Nephron progenitor cell (in vitro differentiated cells): ENCODE measurements around the gene AK3.
A peak's percentile ranks its signal among the peaks of the same experiment; 100 is the strongest.

ENCODE experiments used
- DNase-seq: peaks from one replicate; pipeline ENCODE4 v3.0.0; 2021
- H3K27ac Mint-ChIP-seq: 2 replicates; pipeline ENCODE4 v1.8.0; 2021; ENCODE audit warnings: mild to moderate bottlenecking, moderate library complexity, mixed read lengths
- H3K27me3 Mint-ChIP-seq: 2 replicates; pipeline ENCODE4 v1.8.0; 2021; ENCODE audit warnings: mild to moderate bottlenecking, low read depth, mixed read lengths; ENCODE audit not compliant: poor library complexity
- H3K36me3 Mint-ChIP-seq: 2 replicates; pipeline ENCODE4 v1.8.0; 2021; ENCODE audit warnings: low read depth, mixed read lengths
- H3K4me1 Mint-ChIP-seq: 2 replicates; pipeline ENCODE4 v1.8.0; 2021; ENCODE audit warnings: mixed read lengths
- H3K4me3 Mint-ChIP-seq: 2 replicates; pipeline ENCODE4 v1.8.0; 2021; ENCODE audit warnings: mild to moderate bottlenecking, moderate library complexity, mixed read lengths
- H3K9me3 Mint-ChIP-seq: 2 replicates; pipeline ENCODE4 v1.8.0; 2021; ENCODE audit warnings: mild to moderate bottlenecking, moderate library complexity, mixed read lengths
- CTCF ChIP-seq: fragments of 200-600 bp; sonication (generic); IDR thresholded peaks from 2 replicates; pipeline ENCODE4 v1.5.0; 2021; ENCODE audit warnings: antibody characterized with exemption

Gene AK3

GRCh38 chr9:4743131-4743875 is 2.3 kb upstream of the AK3 start:
- H3K4me3 Mint-ChIP-seq, result peak overlapping the region; percentile 11
- peaks cover 4% of the 10 kb centered on the region for H3K36me3 Mint-ChIP-seq

GRCh38 chr9:4742246-4742645 is 1.2 kb upstream of the AK3 start:
- no peak for DNase-seq
- Mint-ChIP-seq H3K9me3 (no peaks in the 10 kb centered on the region), H3K27me3 (peaks cover 2% of the 10 kb centered on the region), H3K27ac (no peak overlapping the region), H3K36me3 (peaks cover 9% of the 10 kb centered on the region), H3K4me3 (peak overlapping the region; percentile 93), H3K4me1 (peaks cover 28% of the 10 kb centered on the region)
- no peak for TF ChIP-seq CTCF

More at GRCh38 chr9:4743131-4743875, 2.3 kb upstream of the AK3 start:
- DNase-seq, result no peak
- H3K27ac Mint-ChIP-seq, result no peak overlapping the region
- peaks cover 28% of the 10 kb centered on the region for H3K4me1 Mint-ChIP-seq
- no peak for TF ChIP-seq CTCF
- H3K27me3 Mint-ChIP-seq, result peaks cover 2% of the 10 kb centered on the region
- H3K9me3 Mint-ChIP-seq, result no peaks in the 10 kb centered on the region

- H3K27ac Mint-ChIP-seq, result peak overlapping the region; percentile 30
- no peak for TF ChIP-seq CTCF
- H3K4me3 Mint-ChIP-seq, result peak overlapping the region; percentile 93
- peaks cover 2% of the 10 kb centered on the region for H3K27me3 Mint-ChIP-seq
- peaks cover 28% of the 10 kb centered on the region for H3K4me1 Mint-ChIP-seq
- no peak for DNase-seq
- H3K36me3 Mint-ChIP-seq, result peaks cover 13% of the 10 kb centered on the region
- no peaks in the 10 kb centered on the region for H3K9me3 Mint-ChIP-seq
Measured at GRCh38 chr9:4741365-4742089, 525 bp upstream of the AK3 start.

GRCh38 chr9:4740388-4740637 is 689 bp downstream of the AK3 start:
- H3K36me3 Mint-ChIP-seq, result peaks cover 17% of the 10 kb centered on the region
- no peaks in the 10 kb centered on the region for H3K9me3 Mint-ChIP-seq
- peak overlapping the region; percentile 65 for H3K27ac Mint-ChIP-seq
- DNase-seq, result no peak
- peak overlapping the region; percentile 93 for H3K4me3 Mint-ChIP-seq
- TF ChIP-seq CTCF, result no peak
- peaks cover 28% of the 10 kb centered on the region for H3K4me1 Mint-ChIP-seq
- peaks cover 2% of the 10 kb centered on the region for H3K27me3 Mint-ChIP-seq

- peaks cover 2% of the 10 kb centered on the region for H3K27me3 Mint-ChIP-seq
- no peak for TF ChIP-seq CTCF
- H3K4me1 Mint-ChIP-seq, result peaks cover 28% of the 10 kb centered on the region
- H3K36me3 Mint-ChIP-seq, result peaks cover 18% of the 10 kb centered on the region
- peak overlapping the region; percentile 65 for H3K27ac Mint-ChIP-seq
- H3K9me3 Mint-ChIP-seq, result no peaks in the 10 kb centered on the region
- peak overlapping the region; percentile 93 for H3K4me3 Mint-ChIP-seq
- no peak for DNase-seq
Measured at GRCh38 chr9:4739587-4740387, 1.2 kb downstream of the AK3 start.
